ENCODE data around the gene INTS3.

DNA sequence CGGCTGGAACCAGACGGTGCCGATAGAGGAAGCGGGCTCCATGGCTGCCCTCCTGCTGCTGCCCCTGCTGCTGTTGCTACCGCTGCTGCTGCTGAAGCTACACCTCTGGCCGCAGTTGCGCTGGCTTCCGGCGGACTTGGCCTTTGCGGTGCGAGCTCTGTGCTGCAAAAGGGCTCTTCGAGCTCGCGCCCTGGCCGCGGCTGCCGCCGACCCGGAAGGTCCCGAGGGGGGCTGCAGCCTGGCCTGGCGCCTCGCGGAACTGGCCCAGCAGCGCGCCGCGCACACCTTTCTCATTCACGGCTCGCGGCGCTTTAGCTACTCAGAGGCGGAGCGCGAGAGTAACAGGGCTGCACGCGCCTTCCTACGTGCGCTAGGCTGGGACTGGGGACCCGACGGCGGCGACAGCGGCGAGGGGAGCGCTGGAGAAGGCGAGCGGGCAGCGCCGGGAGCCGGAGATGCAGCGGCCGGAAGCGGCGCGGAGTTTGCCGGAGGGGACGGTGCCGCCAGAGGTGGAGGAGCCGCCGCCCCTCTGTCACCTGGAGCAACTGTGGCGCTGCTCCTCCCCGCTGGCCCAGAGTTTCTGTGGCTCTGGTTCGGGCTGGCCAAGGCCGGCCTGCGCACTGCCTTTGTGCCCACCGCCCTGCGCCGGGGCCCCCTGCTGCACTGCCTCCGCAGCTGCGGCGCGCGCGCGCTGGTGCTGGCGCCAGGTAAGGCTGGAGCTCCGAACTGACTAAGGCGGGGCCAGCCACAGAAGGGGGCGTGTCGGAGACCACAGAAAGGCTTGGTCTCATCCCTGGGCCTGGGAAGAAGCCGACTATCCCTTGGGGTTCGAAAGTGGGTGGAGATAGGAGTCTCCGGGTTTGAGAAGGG, 47.8 kb downstream of the INTS3 start:
- TF ChIP-seq, protein P1, sequence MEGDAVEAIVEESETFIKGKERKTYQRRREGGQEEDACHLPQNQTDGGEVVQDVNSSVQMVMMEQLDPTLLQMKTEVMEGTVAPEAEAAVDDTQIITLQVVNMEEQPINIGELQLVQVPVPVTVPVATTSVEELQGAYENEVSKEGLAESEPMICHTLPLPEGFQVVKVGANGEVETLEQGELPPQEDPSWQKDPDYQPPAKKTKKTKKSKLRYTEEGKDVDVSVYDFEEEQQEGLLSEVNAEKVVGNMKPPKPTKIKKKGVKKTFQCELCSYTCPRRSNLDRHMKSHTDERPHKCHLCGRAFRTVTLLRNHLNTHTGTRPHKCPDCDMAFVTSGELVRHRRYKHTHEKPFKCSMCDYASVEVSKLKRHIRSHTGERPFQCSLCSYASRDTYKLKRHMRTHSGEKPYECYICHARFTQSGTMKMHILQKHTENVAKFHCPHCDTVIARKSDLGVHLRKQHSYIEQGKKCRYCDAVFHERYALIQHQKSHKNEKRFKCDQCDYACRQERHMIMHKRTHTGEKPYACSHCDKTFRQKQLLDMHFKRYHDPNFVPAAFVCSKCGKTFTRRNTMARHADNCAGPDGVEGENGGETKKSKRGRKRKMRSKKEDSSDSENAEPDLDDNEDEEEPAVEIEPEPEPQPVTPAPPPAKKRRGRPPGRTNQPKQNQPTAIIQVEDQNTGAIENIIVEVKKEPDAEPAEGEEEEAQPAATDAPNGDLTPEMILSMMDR (IDR thresholded peaks at IDR 0.05; ENCODE audit: poor library complexity, severe bottlenecking) = peak; percentile 42
- TF ChIP-seq TAF1 (IDR thresholded peaks at IDR 0.05; ENCODE audit: low read depth) = peak; percentile 60
- TF ChIP-seq POLR2AphosphoS5 (IDR thresholded peaks at IDR 0.05) = peak; percentile 85
- no peak for TF ChIP-seq EZH2 (IDR thresholded peaks at IDR 0.05; ENCODE audit: borderline replicate concordance, insufficient read depth, low read length, poor library complexity, severe bottlenecking)
- TF ChIP-seq EP300 (conservative IDR thresholded peaks at IDR 0.05; ENCODE audit: poor library complexity, severe bottlenecking) = no peak
- TF ChIP-seq RAD21 (conservative IDR thresholded peaks at IDR 0.05) = no peak
- peak; percentile 31 for TF ChIP-seq SMC3 (conservative IDR thresholded peaks at IDR 0.05; ENCODE audit: poor library complexity)
- TF ChIP-seq, protein P2, sequence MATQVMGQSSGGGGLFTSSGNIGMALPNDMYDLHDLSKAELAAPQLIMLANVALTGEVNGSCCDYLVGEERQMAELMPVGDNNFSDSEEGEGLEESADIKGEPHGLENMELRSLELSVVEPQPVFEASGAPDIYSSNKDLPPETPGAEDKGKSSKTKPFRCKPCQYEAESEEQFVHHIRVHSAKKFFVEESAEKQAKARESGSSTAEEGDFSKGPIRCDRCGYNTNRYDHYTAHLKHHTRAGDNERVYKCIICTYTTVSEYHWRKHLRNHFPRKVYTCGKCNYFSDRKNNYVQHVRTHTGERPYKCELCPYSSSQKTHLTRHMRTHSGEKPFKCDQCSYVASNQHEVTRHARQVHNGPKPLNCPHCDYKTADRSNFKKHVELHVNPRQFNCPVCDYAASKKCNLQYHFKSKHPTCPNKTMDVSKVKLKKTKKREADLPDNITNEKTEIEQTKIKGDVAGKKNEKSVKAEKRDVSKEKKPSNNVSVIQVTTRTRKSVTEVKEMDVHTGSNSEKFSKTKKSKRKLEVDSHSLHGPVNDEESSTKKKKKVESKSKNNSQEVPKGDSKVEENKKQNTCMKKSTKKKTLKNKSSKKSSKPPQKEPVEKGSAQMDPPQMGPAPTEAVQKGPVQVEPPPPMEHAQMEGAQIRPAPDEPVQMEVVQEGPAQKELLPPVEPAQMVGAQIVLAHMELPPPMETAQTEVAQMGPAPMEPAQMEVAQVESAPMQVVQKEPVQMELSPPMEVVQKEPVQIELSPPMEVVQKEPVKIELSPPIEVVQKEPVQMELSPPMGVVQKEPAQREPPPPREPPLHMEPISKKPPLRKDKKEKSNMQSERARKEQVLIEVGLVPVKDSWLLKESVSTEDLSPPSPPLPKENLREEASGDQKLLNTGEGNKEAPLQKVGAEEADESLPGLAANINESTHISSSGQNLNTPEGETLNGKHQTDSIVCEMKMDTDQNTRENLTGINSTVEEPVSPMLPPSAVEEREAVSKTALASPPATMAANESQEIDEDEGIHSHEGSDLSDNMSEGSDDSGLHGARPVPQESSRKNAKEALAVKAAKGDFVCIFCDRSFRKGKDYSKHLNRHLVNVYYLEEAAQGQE (IDR thresholded peaks at IDR 0.05; ENCODE audit: borderline replicate concordance) = peak; percentile 65
